ENCODE data around the gene TRIM24. TPM values are rescaled to one million over a fixed set of nuclear protein-coding genes. Genes with fewer than 3 reads are reported as not detected.

Gene TRIM24
- total RNA-seq, 5 donors from 2014 or later (not counting 1 experiment from before 2014, with no cell fraction given), result 16.0 to 18.9 (median 17.1) TPM

DNA sequence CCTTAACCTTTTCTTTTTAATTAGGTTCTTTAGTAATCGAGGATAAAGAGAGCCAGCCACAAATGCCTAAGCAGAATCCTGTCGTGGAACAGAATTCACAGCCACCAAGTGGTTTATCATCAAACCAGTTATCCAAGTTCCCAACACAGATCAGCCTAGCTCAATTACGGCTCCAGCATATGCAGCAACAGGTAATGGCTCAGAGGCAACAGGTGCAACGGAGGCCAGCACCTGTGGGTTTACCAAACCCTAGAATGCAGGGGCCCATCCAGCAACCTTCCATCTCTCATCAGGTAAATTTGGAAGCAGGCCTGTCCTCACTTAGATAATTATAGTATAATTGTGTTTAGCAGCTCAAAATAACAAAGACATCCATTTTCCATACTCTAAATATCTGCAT lies 94.6 kb downstream of the TRIM24 start:
- Histone ChIP-seq H3K27ac (ENCODE audit: low read length) (no peak overlapping the region), H3K36me3 (ENCODE audit: control insufficient read depth in 2 of 2, extremely low read depth in 1 of 2, insufficient read depth in 1 of 2, low read length in 1 of 2) (peaks cover 19 to 83% of the 10 kb centered on the region in 2 donors), H3K4me1 (ENCODE audit: control insufficient read depth in 1 of 2, extremely low read depth in 1 of 2, insufficient read depth in 2 of 2, low read length in 2 of 2) (no peaks in the 10 kb centered on the region), H3K9me3 (peaks cover 12% of the 10 kb centered on the region), H3K27me3 (replicated peaks in 1 of 2; ENCODE audit: control insufficient read depth in 2 of 2, extremely low read depth in 1 of 2, insufficient read depth in 2 of 2, low read length in 1 of 2) (no peaks in the 10 kb centered on the region), H3K4me3 (ENCODE audit: control insufficient read depth in 1 of 2, extremely low read depth in 1 of 2, low read length in 1 of 2) (no peak overlapping the region)
- Mint-ChIP-seq H3K9me3 (peaks cover 18 to 55% (median 40%) of the 10 kb centered on the region in 3 donors), H3K27me3 (no peaks in the 10 kb centered on the region), H3K36me3 (peaks cover 97% of the 10 kb centered on the region), H3K4me1 (no peaks in the 10 kb centered on the region), H3K27ac (no peak overlapping the region), H3K4me3 (no peak overlapping the region)
- DNase-seq (no peak), ATAC-seq (replicated peaks in 1 of 4) (no peak)
- ChIA-PET POLR2A (no interaction called here), CTCF (interaction anchor here in 1 of 2 donors (0.6 kb wide), 1 partner anchor 25 kb away, joined by 3 read pairs; no protein-coding TSS in a partner anchor)
- no CpG with 5 or more reads among the region's 4 CpGs for WGBS (ENCODE audit: insufficient coverage)

GRCh38 chr7:138555684-138556083 lies 95.6 kb downstream of the TRIM24 start:
- H3K4me1 ChIP-seq (ENCODE audit: control insufficient read depth in 1 of 2, extremely low read depth in 1 of 2, insufficient read depth in 2 of 2, low read length in 2 of 2), result no peaks in the 10 kb centered on the region
- WGBS (ENCODE audit: insufficient coverage), result no CpG with 5 or more reads among the region's 4 CpGs
- H3K27ac ChIP-seq (ENCODE audit: low read length), result no peak overlapping the region
- CTCF ChIA-PET, result no interaction called here
- no peaks in the 10 kb centered on the region for H3K27me3 ChIP-seq (replicated peaks in 1 of 2; ENCODE audit: control insufficient read depth in 2 of 2, extremely low read depth in 1 of 2, insufficient read depth in 2 of 2, low read length in 1 of 2)
- Mint-ChIP-seq H3K9me3 (peaks cover 11 to 56% (median 45%) of the 10 kb centered on the region in 3 donors), H3K4me1 (no peaks in the 10 kb centered on the region), H3K36me3 (peaks cover 98% of the 10 kb centered on the region), H3K27ac (no peak overlapping the region), H3K4me3 (no peak overlapping the region), H3K27me3 (no peaks in the 10 kb centered on the region)
- peak overlapping the region in 1 of 2 donors; percentile 28 for H3K4me3 ChIP-seq (ENCODE audit: control insufficient read depth in 1 of 2, extremely low read depth in 1 of 2, low read length in 1 of 2)
- POLR2A ChIA-PET, result interaction anchor here in 1 of 2 donors (0.6 kb wide), 1 partner anchor 559 kb away, joined by 4 read pairs; no protein-coding TSS in a partner anchor
- ATAC-seq (replicated peaks in 1 of 4) (no peak), DNase-seq (no peak)
- H3K9me3 ChIP-seq, result peaks cover 12% of the 10 kb centered on the region
- H3K36me3 ChIP-seq (ENCODE audit: control insufficient read depth in 2 of 2, extremely low read depth in 1 of 2, insufficient read depth in 1 of 2, low read length in 1 of 2), result peaks cover 19 to 76% of the 10 kb centered on the region in 2 donors

DNA sequence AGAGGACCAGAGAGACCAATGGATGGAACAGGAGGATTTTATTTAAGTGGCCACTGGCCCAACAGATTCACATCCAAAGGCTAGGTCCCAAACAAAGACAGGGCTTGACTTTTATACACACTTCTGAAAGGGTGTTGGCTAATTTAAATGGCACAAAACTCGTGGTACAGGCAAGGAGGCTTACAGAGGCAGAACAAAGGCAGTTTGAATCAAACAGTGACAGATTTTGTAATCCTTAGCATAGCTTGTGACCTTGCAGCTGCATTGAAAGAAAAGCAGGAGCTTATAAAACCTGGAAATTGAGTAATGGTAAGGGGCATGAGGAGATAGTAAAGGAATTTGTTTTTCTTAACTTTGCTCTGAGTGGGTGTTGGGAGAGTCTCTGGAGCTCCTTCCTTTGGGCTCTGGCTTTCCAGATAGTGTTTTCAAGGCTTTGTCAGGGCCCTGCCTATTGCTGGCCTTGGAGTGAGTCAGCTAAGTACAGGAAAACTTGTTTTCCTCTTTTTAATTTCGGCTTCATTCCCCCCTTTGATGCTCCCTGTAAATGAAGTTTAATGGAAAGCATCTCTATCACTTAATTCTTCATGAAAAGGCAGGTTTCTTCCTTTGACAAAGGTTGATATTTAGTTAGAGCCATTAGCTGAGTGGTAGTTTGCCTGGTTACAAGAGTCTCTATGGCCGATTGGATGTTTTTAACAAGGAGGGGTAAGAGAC lies 96.9 kb downstream of the TRIM24 start:
- 100% methylated on average over 1 of the region's 3 CpGs for WGBS (ENCODE audit: insufficient coverage)
- CTCF ChIA-PET, result no interaction called here
- Mint-ChIP-seq H3K27me3 (no peaks in the 10 kb centered on the region), H3K4me3 (no peak overlapping the region), H3K36me3 (peaks cover 98% of the 10 kb centered on the region), H3K27ac (no peak overlapping the region), H3K4me1 (no peaks in the 10 kb centered on the region), H3K9me3 (peaks cover 16 to 62% (median 41%) of the 10 kb centered on the region in 3 donors)
- POLR2A ChIA-PET, result no interaction called here
- Histone ChIP-seq H3K4me3 (ENCODE audit: control insufficient read depth in 1 of 2, extremely low read depth in 1 of 2, low read length in 1 of 2) (peak overlapping the region in 1 of 2 donors; percentile 27), H3K36me3 (ENCODE audit: control insufficient read depth in 2 of 2, extremely low read depth in 1 of 2, insufficient read depth in 1 of 2, low read length in 1 of 2) (peaks cover 19 to 72% of the 10 kb centered on the region in 2 donors), H3K4me1 (ENCODE audit: control insufficient read depth in 1 of 2, extremely low read depth in 1 of 2, insufficient read depth in 2 of 2, low read length in 2 of 2) (no peaks in the 10 kb centered on the region), H3K9me3 (peaks cover 12% of the 10 kb centered on the region), H3K27ac (ENCODE audit: low read length) (no peak overlapping the region), H3K27me3 (replicated peaks in 1 of 2; ENCODE audit: control insufficient read depth in 2 of 2, extremely low read depth in 1 of 2, insufficient read depth in 2 of 2, low read length in 1 of 2) (no peaks in the 10 kb centered on the region)
- no peak for ATAC-seq (replicated peaks in 1 of 4)
- DNase-seq, result no peak

DNA sequence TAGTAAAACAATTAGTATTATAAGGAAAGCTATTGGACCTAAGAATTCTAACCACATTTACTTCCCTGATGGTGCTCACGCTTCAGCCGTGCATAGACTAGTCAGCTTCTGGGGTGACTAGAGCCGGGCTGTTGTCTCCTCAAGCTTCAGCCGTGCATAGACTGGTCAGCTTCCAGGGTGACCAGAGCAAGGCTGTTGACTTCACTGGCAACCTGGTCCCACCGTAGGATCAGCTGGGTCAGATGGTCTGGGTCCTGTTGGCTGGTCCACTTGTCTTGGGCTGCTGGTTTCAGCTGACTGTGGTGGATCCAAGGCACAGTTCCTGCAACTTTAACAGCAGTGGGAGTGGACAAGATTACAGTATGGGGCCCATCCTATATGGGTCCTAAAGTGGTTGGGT lies 99.4 kb downstream of the TRIM24 start:
- Mint-ChIP-seq H3K9me3 (peaks cover 26 to 69% (median 48%) of the 10 kb centered on the region in 3 donors), H3K27me3 (no peaks in the 10 kb centered on the region), H3K27ac (no peak overlapping the region), H3K4me3 (no peak overlapping the region), H3K36me3 (peaks cover 99% of the 10 kb centered on the region), H3K4me1 (no peaks in the 10 kb centered on the region)
- CTCF ChIA-PET, result no interaction called here
- 97% methylated on average over 5 of the region's 5 CpGs for WGBS (ENCODE audit: insufficient coverage)
- H3K27ac ChIP-seq (ENCODE audit: low read length), result no peak overlapping the region
- no peak overlapping the region for H3K4me3 ChIP-seq (ENCODE audit: control insufficient read depth in 1 of 2, extremely low read depth in 1 of 2, low read length in 1 of 2)
- DNase-seq, result no peak
- no peaks in the 10 kb centered on the region for H3K27me3 ChIP-seq (replicated peaks in 1 of 2; ENCODE audit: control insufficient read depth in 2 of 2, extremely low read depth in 1 of 2, insufficient read depth in 2 of 2, low read length in 1 of 2)
- H3K9me3 ChIP-seq, result peaks cover 12% of the 10 kb centered on the region
- ATAC-seq (replicated peaks in 1 of 4), result no peak
- peaks cover 31 to 74% of the 10 kb centered on the region in 2 donors for H3K36me3 ChIP-seq (ENCODE audit: control insufficient read depth in 2 of 2, extremely low read depth in 1 of 2, insufficient read depth in 1 of 2, low read length in 1 of 2)
- POLR2A ChIA-PET, result no interaction called here
- no peaks in the 10 kb centered on the region for H3K4me1 ChIP-seq (ENCODE audit: control insufficient read depth in 1 of 2, extremely low read depth in 1 of 2, insufficient read depth in 2 of 2, low read length in 2 of 2)

GRCh38 chr7:138563808-138564207 lies 103.7 kb downstream of the TRIM24 start:
- ATAC-seq (replicated peaks in 1 of 4) (no peak), DNase-seq (no peak)
- peaks cover 29 to 52% (median 41%) of the 10 kb centered on the region in 3 donors for H3K9me3 Mint-ChIP-seq
- CTCF ChIA-PET, result no interaction called here
- Histone ChIP-seq H3K27ac (ENCODE audit: low read length) (no peak overlapping the region), H3K36me3 (ENCODE audit: control insufficient read depth in 2 of 2, extremely low read depth in 1 of 2, insufficient read depth in 1 of 2, low read length in 1 of 2) (peaks cover 37 to 58% of the 10 kb centered on the region in 2 donors), H3K4me1 (ENCODE audit: control insufficient read depth in 1 of 2, extremely low read depth in 1 of 2, insufficient read depth in 2 of 2, low read length in 2 of 2) (no peaks in the 10 kb centered on the region), H3K27me3 (replicated peaks in 1 of 2; ENCODE audit: control insufficient read depth in 2 of 2, extremely low read depth in 1 of 2, insufficient read depth in 2 of 2, low read length in 1 of 2) (no peaks in the 10 kb centered on the region), H3K4me3 (ENCODE audit: control insufficient read depth in 1 of 2, extremely low read depth in 1 of 2, low read length in 1 of 2) (no peak overlapping the region), H3K9me3 (peaks cover 3% of the 10 kb centered on the region)
- H3K4me1 Mint-ChIP-seq, result no peaks in the 10 kb centered on the region
- H3K36me3 Mint-ChIP-seq, result peaks cover 90% of the 10 kb centered on the region
- H3K4me3 Mint-ChIP-seq, result no peak overlapping the region
- 100% methylated on average over 1 of the region's 4 CpGs for WGBS (ENCODE audit: insufficient coverage)
- POLR2A ChIA-PET, result no interaction called here
- H3K27me3 Mint-ChIP-seq, result no peaks in the 10 kb centered on the region
- no peak overlapping the region for H3K27ac Mint-ChIP-seq

DNA sequence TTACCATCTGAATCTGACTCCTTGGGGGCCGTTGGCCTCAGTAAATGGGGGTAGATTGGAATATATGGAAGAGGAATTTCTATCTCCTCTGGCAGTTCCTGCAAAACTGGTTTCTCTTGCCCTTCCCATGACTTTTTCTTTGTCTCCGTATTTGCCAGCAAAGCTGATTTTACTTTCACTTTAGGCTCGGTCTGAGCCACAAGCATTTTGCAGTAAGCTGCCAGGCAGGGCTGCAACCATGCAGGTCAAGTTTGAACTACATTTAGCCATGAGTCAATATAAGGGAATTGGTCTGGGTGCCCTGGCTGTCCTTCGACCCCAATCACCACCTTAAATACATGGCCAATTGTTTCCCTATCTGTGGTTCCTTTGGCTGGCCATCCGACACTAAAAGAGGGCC lies 104.3 kb downstream of the TRIM24 start:
- peaks cover 37 to 59% of the 10 kb centered on the region in 2 donors for H3K36me3 ChIP-seq (ENCODE audit: control insufficient read depth in 2 of 2, extremely low read depth in 1 of 2, insufficient read depth in 1 of 2, low read length in 1 of 2)
- POLR2A ChIA-PET, result no interaction called here
- H3K9me3 Mint-ChIP-seq, result peaks cover 29 to 49% (median 38%) of the 10 kb centered on the region in 3 donors
- H3K27me3 ChIP-seq (replicated peaks in 1 of 2; ENCODE audit: control insufficient read depth in 2 of 2, extremely low read depth in 1 of 2, insufficient read depth in 2 of 2, low read length in 1 of 2), result no peaks in the 10 kb centered on the region
- H3K36me3 Mint-ChIP-seq, result peaks cover 89% of the 10 kb centered on the region
- H3K4me3 ChIP-seq (ENCODE audit: control insufficient read depth in 1 of 2, extremely low read depth in 1 of 2, low read length in 1 of 2), result no peak overlapping the region
- no peak overlapping the region for H3K27ac ChIP-seq (ENCODE audit: low read length)
- H3K4me1 ChIP-seq (ENCODE audit: control insufficient read depth in 1 of 2, extremely low read depth in 1 of 2, insufficient read depth in 2 of 2, low read length in 2 of 2), result no peaks in the 10 kb centered on the region
- no peak for DNase-seq
- peaks cover 3% of the 10 kb centered on the region for H3K9me3 ChIP-seq
- CTCF ChIA-PET, result no interaction called here
- no peaks in the 10 kb centered on the region for H3K27me3 Mint-ChIP-seq
- H3K4me3 Mint-ChIP-seq, result no peak overlapping the region
- no peak for ATAC-seq (replicated peaks in 1 of 4)
- H3K27ac Mint-ChIP-seq, result no peak overlapping the region
- H3K4me1 Mint-ChIP-seq, result no peaks in the 10 kb centered on the region
- WGBS (ENCODE audit: insufficient coverage), result 95% methylated on average over 4 of the region's 5 CpGs
